ENCODE results near the gene DNAH17.

DNA sequence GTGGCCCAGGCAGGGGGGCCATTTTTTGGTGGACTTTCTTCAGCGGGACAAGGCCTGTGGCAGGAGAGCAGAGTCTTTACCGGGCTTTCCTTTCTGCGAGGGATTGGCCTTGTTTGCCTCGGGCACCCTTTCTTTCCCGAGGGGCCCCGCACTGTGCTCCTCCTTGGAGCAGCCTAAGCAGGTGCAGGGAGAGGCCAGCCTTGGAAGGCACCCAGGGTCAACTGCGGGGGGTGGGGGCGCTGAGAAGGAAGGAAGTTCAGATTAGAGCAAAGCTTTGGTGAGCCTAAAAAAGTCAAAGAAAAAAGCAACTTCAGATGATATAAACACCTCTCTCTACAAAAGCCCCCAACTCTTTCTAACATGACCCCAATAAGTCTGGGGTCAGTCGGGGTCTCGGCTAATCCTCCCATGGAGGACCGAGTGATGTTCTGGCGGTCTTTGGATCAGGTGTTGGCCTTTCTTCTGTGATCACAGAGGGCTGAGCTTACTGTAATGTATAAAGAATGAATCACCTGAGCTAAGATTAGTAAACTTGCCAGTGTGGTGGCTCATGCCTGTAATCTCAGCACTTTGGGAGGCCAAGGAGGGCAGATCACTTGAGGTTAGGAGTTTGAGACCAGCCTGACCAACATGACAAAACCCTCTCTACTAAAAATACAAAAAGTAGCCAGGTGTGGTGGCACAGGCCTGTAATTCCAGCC, 135.8 kb downstream of the DNAH17 start:
- TF ChIP-seq CTCF (IDR thresholded peaks at IDR 0.05): no peak
- no peak for TF ChIP-seq EP300 (IDR thresholded peaks at IDR 0.05; ENCODE audit: low read depth)

Data from transverse colon (tissue), 3 donors.